PC-9 (cell line): Measurements from ENCODE around the gene ARHGAP5. TPM values are rescaled to one million over a fixed set of nuclear protein-coding genes. Genes with fewer than 3 reads are reported as not detected.

Source experiments
- BruUV-seq: library from RNA; stranded (reverse); fragments of 400-500 nt; replicated peaks from 2 replicates; lab custom pipeline; 2021; lab: Mats Ljungman, UMichigan
- CTCF ChIA-PET: fragments of 300-600 bp; sonication (Branson Sonifier 250); formaldehyde crosslinking; loops from one replicate; lab custom pipeline; 2022; ENCODE audit warnings: antibody characterized with exemption; lab: Charles Lee
- POLR2A ChIA-PET: fragments of 300-600 bp; sonication (Branson Sonifier 250); formaldehyde crosslinking; loops from one replicate; lab custom pipeline; 2022; ENCODE audit warnings: antibody characterized with exemption; ENCODE audit not compliant: unreplicated experiment; lab: Charles Lee
- DNase-seq, 2 experiments: peaks; one replicate each; pipeline versions ENCODE4 v3.0.0 to v3.0.0-alpha.2; 2015 to 2022; ENCODE audit warnings: mixed read lengths in 1 of 2
- H2AFZ ChIP-seq: fragments of 200-600 bp; sonication (generic); 2 replicates; pipeline ENCODE4 v1.8.1; 2017; ENCODE audit warnings: antibody characterized with exemption
- H3F3A ChIP-seq: fragments of 200-600 bp; sonication (generic); 2 replicates; pipeline ENCODE4 v1.8.1; 2017; ENCODE audit warnings: antibody characterized with exemption, mild to moderate bottlenecking, low read depth; ENCODE audit not compliant: insufficient read depth
- H3K27ac ChIP-seq: fragments of 200-600 bp; sonication (generic); 2 replicates; pipeline ENCODE4 v1.6.1; 2016; ENCODE audit warnings: mixed run types
- H3K27me3 ChIP-seq: fragments of 200-600 bp; sonication (generic); 2 replicates; pipeline ENCODE4 v1.6.1; 2016; ENCODE audit warnings: low read depth, mixed run types; ENCODE audit not compliant: insufficient read depth
- H3K36me3 ChIP-seq: fragments of 200-600 bp; sonication (generic); 2 replicates; pipeline ENCODE4 v1.6.1; 2016; ENCODE audit warnings: low read depth, mixed run types
- H3K4me1 ChIP-seq: fragments of 200-600 bp; sonication (generic); replicated peaks from 2 replicates; pipeline ENCODE4 v1.6.1; 2016; ENCODE audit warnings: mixed run types; ENCODE audit not compliant: insufficient read depth
- H3K4me2 ChIP-seq: fragments of 200-600 bp; sonication (generic); 2 replicates; pipeline ENCODE4 v1.6.1; 2017; ENCODE audit warnings: mixed run types
- H3K4me3 ChIP-seq: fragments of 200-600 bp; sonication (generic); 2 replicates; pipeline ENCODE4 v1.6.1; 2016; ENCODE audit warnings: mixed run types
- H3K79me2 ChIP-seq: fragments of 200-600 bp; sonication (generic); 2 replicates; pipeline ENCODE4 v1.6.1; 2017; ENCODE audit warnings: low read depth, mixed run types
- H3K9me2 ChIP-seq: fragments of 200-600 bp; sonication (generic); 2 replicates; pipeline ENCODE4 v1.8.1; 2017; ENCODE audit warnings: mild to moderate bottlenecking; ENCODE audit not compliant: insufficient read depth
- H3K9me3 ChIP-seq: fragments of 200-600 bp; sonication (generic); 2 replicates; pipeline ENCODE4 v1.8.1; 2016; ENCODE audit warnings: low read depth; ENCODE audit not compliant: insufficient read depth
- H4K20me1 ChIP-seq: fragments of 200-600 bp; sonication (generic); 2 replicates; pipeline ENCODE4 v1.8.1; 2017; ENCODE audit not compliant: insufficient read depth
- CTCF ChIP-seq: fragments of 200-600 bp; sonication (generic); conservative IDR thresholded peaks from 2 replicates; pipeline ENCODE4 v1.6.1; 2017; ENCODE audit warnings: mixed run types, antibody characterized with exemption, mild to moderate bottlenecking, moderate library complexity
- EZH2 ChIP-seq: fragments of 200-600 bp; sonication (generic); IDR thresholded peaks from 2 replicates; pipeline ENCODE4 v1.8.0; 2017; ENCODE audit warnings: antibody characterized with exemption, low read depth
- intact Hi-C: fragments of 100-400 bp; cut with micrococcal nuclease; formaldehyde crosslinking; loops from one replicate; pipeline ENCODE4 v1.10.0; 2022; ENCODE audit not compliant: unreplicated experiment
- total RNA-seq: library from RNA; stranded (reverse); gene quantifications from 2 replicates; pipeline ENCODE4 v1.2.3, GENCODE V29; 2021

ARHGAP5 gene
- total RNA-seq, 1 experiment from 2014 or later, result 58.6 TPM

- BruUV-seq, result no TSS peak
- intact Hi-C loops, result no loop called here
- CTCF ChIA-PET, result no interaction called here
Observed at GRCh38 chr14:32166029-32166428, 88.9 kb downstream of the ARHGAP5 start.

GRCh38 chr14:32166924-32167323 lies 89.8 kb downstream of the ARHGAP5 start:
- CTCF ChIA-PET, result no interaction called here
- Histone ChIP-seq H3K4me3 (no peak overlapping the region), H3F3A (no peaks in the 10 kb centered on the region), H3K79me2 (no peaks in the 10 kb centered on the region), H3K27ac (no peak overlapping the region), H3K27me3 (no peaks in the 10 kb centered on the region), H2AFZ (no peak overlapping the region), H3K4me2 (no peak overlapping the region), H4K20me1 (no peaks in the 10 kb centered on the region), H3K9me3 (no peaks in the 10 kb centered on the region; the same call in 1 of the 2 replicates), H3K36me3 (no peaks in the 10 kb centered on the region), H3K4me1 (no peaks in the 10 kb centered on the region), H3K9me2 (no peaks in the 10 kb centered on the region)
- POLR2A ChIA-PET, result no interaction called here
- intact Hi-C loops, result no loop called here
- no TSS peak for BruUV-seq
- TF ChIP-seq CTCF (no peak), EZH2 (no peak)
- no peak for DNase-seq

More at GRCh38 chr14:32166029-32166428, 88.9 kb downstream of the ARHGAP5 start:
- Histone ChIP-seq H3K9me2 (no peaks in the 10 kb centered on the region), H4K20me1 (no peaks in the 10 kb centered on the region), H2AFZ (no peak overlapping the region), H3K9me3 (no peaks in the 10 kb centered on the region; the same call in 1 of the 2 replicates), H3K4me3 (no peak overlapping the region), H3K27ac (no peak overlapping the region), H3K4me2 (no peak overlapping the region), H3F3A (no peaks in the 10 kb centered on the region), H3K79me2 (no peaks in the 10 kb centered on the region), H3K4me1 (no peaks in the 10 kb centered on the region), H3K27me3 (no peaks in the 10 kb centered on the region), H3K36me3 (no peaks in the 10 kb centered on the region)
- no peak for DNase-seq
- TF ChIP-seq CTCF, result no peak
- TF ChIP-seq EZH2, result no peak
- POLR2A ChIA-PET, result no interaction called here

DNA sequence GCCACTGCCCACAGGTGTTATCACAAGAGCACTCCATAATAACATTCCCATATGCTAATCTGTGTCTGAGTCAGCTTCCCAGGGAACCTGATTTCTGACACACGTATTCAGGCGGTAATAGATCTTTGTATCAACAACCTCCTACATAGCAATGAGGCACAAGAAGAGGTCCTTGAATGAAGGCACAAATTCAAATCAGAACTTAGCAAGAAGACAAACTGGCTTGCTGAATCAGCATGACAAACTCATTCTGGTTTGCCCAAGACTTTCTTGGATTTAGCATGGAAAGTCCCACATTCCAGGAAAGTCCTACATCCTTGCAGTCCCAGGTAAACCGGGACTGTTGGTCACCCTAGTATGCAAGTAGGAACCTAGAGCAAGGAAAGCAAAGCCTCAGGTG lies 90.8 kb downstream of the ARHGAP5 start:
- Histone ChIP-seq H3K27ac (no peak overlapping the region), H3K79me2 (no peaks in the 10 kb centered on the region), H4K20me1 (no peaks in the 10 kb centered on the region), H2AFZ (no peak overlapping the region), H3K4me1 (no peaks in the 10 kb centered on the region), H3K9me3 (no peaks in the 10 kb centered on the region; the same call in 1 of the 2 replicates), H3F3A (no peaks in the 10 kb centered on the region), H3K9me2 (no peaks in the 10 kb centered on the region), H3K4me2 (no peak overlapping the region), H3K4me3 (no peak overlapping the region), H3K27me3 (no peaks in the 10 kb centered on the region), H3K36me3 (no peaks in the 10 kb centered on the region)
- BruUV-seq, result no TSS peak
- CTCF ChIA-PET, result no interaction called here
- POLR2A ChIA-PET, result no interaction called here
- TF ChIP-seq CTCF, result no peak
- TF ChIP-seq EZH2, result no peak
- intact Hi-C loops, result no loop called here
- DNase-seq, result no peak
